PFSK-1 (cell line): ENCODE measurements around the gene MCOLN2.

Experiments used
- FOXP2 ChIP-seq: optimal IDR thresholded peaks from 2 replicates; pipeline ENCODE3; 2011; ENCODE audit warnings: borderline replicate concordance, control low read depth, inconsistent platforms; ENCODE audit not compliant: insufficient read depth; ENCODE audit errors: extremely low read length, extremely low read depth
- POLR2AphosphoS5 ChIP-seq: IDR thresholded peaks from 2 replicates; pipeline ENCODE4 v1.6.1; 2012; ENCODE audit warnings: low read depth, mild to moderate bottlenecking, control low read depth, low read length, moderate library complexity
- REST ChIP-seq, 2 experiments: IDR thresholded peaks; 2 replicates each; pipeline versions ENCODE4 v1.6.1 to v1.8.0; 2011 to 2012; ENCODE audit warnings: low read depth in 2 of 2, low read length in 2 of 2, control low read depth in 1 of 2, inconsistent platforms in 1 of 2, mild to moderate bottlenecking in 1 of 2, moderate library complexity in 1 of 2; ENCODE audit not compliant: insufficient read depth in 1 of 2
- SIN3A ChIP-seq: IDR thresholded peaks from 2 replicates; pipeline ENCODE4 v1.6.1; 2012; ENCODE audit warnings: mild to moderate bottlenecking, low read length, moderate library complexity, borderline replicate concordance; ENCODE audit not compliant: insufficient read depth
- TAF1 ChIP-seq: IDR thresholded peaks from 2 replicates; pipeline ENCODE4 v1.6.1; 2012; ENCODE audit warnings: low read length, control low read depth, borderline replicate concordance; ENCODE audit not compliant: insufficient read depth

Gene MCOLN2

GRCh38 chr1:85028151-85028550 lies 31.2 kb upstream of the MCOLN2 start:
- no peak for TF ChIP-seq FOXP2
- TF ChIP-seq TAF1: no peak
- no peak for TF ChIP-seq POLR2AphosphoS5
- TF ChIP-seq REST (IDR thresholded peaks at IDR 0.05; ENCODE audit: insufficient read depth in 1 of 2, low read depth in 2 of 2, low read length in 2 of 2): no peak

GRCh38 chr1:85027242-85027983 lies 30.5 kb upstream of the MCOLN2 start:
- no peak for TF ChIP-seq TAF1
- no peak for TF ChIP-seq REST (IDR thresholded peaks at IDR 0.05; ENCODE audit: insufficient read depth in 1 of 2, low read depth in 2 of 2, low read length in 2 of 2)
- TF ChIP-seq POLR2AphosphoS5: no peak
- no peak for TF ChIP-seq FOXP2
- no peak for TF ChIP-seq SIN3A

- TF ChIP-seq REST (IDR thresholded peaks at IDR 0.05; ENCODE audit: insufficient read depth in 1 of 2, low read depth in 2 of 2, low read length in 2 of 2) (no peak), SIN3A (no peak), TAF1 (no peak), POLR2AphosphoS5 (no peak), FOXP2 (no peak)
These were observed 29.0 kb upstream of the MCOLN2 start for GRCh38 chr1:85025940-85026339.

GRCh38 chr1:85024736-85025135 lies 27.8 kb upstream of the MCOLN2 start:
- TF ChIP-seq POLR2AphosphoS5: no peak
- TF ChIP-seq SIN3A: no peak

- TF ChIP-seq TAF1: no peak
- no peak for TF ChIP-seq SIN3A
- TF ChIP-seq POLR2AphosphoS5: no peak
- TF ChIP-seq FOXP2: no peak
- TF ChIP-seq REST (IDR thresholded peaks at IDR 0.05; ENCODE audit: insufficient read depth in 1 of 2, low read depth in 2 of 2, low read length in 2 of 2): no peak
These were observed 25.8 kb upstream of the MCOLN2 start for GRCh38 chr1:85022700-85023099.
